Measurements from ENCODE around the gene SNU13.
"Not testable (repeated sequence)": the region's sequence is repeated elsewhere in the genome, so short reads cannot be mapped to it uniquely, and the experiment has no call there.

Gene SNU13

DNA sequence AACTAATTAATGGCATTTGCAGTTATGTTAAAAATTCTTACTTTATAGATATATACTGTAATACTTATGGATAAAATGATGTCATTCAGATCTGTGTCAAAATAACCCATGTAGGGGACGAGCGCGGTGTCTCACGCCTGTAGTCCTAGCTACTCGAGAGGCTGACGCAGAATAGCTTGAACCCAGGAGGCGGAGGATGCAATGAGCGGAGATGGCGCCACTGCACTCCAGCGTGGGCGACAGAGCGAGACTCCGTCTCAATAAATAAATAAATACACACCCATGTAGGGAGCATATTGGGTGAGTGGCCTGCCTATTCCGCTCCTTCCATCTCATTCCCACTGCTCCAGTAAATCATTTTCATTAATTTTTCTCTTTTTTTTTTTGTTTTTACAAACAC is 7.1 kb downstream of the SNU13 start:
- DNase-seq (ENCODE audit: low spot score), result no peak

DNA sequence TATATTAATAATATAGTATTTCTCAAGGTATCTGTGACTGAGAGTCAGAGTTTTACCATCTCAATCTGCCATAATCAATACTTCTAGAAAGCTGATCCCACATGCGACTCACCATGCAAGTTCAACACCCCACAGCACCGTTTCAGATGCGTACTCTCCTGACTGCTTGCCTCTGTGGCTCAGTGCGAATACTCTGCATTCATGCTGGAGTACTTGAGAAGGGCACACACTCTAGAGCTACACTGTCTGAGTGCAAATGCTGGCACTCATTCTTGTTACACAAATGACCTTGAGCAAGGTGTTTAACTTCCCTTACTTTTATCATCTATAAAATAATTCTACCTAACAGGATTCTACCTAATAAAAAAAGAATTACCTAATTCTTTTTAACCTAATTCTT is 12.5 kb downstream of the SNU13 start:
- DNase-seq (ENCODE audit: low spot score), result no peak

- no peak for DNase-seq (ENCODE audit: low spot score)
These were observed 13.8 kb downstream of the SNU13 start for GRCh38 chr22:41674846-41675340.

- no peak for DNase-seq (ENCODE audit: low spot score)
These were observed 15.7 kb downstream of the SNU13 start for GRCh38 chr22:41672780-41673509.

DNA sequence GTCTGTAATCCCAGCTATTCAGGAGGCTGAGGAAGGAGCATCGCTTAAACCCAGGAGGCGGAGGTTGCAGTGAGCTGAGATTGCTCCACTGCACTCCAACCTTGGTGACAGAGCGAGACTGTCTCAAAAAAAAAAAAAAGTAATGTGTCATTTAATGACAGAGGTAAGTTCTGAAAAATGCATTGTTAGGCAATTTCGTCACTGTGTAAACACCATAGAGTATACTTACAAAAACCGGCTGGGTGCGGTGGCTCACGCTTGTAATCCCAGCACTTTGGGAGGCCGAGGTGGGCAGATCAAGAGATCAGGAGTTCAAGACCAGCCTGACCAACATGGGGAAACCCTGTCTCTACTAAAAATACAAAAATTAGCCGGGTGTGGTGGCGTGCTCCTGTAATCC is 16.6 kb downstream of the SNU13 start:
- not testable (repeated sequence) for DNase-seq (ENCODE audit: low spot score)

GRCh38 chr22:41668971-41669911 is 19.4 kb downstream of the SNU13 start:
- no peak for DNase-seq (ENCODE audit: low spot score)

DNA sequence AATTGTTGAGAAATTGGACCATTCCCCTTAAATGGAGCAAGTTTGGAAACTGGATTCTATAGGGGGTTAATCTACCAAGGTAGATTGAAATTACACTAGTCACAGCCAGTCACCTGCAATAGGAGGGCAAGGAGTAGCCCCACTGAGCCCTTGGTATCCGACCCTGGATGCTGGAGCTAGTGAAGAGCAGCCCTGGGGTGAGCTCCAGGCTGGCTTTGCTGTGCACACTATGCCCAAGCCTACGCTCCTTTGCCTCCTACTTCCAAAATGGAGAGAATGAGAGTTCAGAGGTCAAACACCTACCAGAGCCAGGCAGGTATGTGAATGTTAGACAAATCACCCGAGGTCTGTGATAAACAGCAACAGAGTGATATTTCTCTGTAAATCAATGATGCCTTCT is 23.7 kb downstream of the SNU13 start:
- DNase-seq (ENCODE audit: low spot score), result no peak

- no peak for DNase-seq (ENCODE audit: low spot score)
These were observed 24.2 kb downstream of the SNU13 start for GRCh38 chr22:41664490-41664889.

GRCh38 chr22:41663594-41663993 is 25.1 kb downstream of the SNU13 start:
- not testable (repeated sequence) for DNase-seq (ENCODE audit: low spot score)

DNA sequence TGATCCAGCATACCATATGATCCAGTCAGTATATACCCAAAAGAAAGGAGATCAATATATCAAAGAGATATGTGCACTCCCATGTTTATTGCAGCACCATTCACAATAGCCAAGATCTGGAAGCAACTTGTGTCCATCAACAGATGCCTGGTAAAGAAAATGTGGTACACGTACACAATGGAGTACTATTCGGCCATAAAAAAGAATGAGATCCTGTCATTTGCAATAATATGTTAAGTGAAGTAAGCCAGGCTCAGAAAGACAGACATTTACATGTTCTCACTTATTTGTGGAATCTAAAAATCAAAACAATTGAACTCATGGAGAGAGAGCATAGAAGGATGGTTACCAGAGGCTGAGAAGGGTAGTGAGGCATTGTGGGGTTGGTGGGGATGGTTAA is 27.0 kb downstream of the SNU13 start:
- no peak for DNase-seq (ENCODE audit: low spot score)

- DNase-seq (ENCODE audit: low spot score), result no peak
These were observed 27.6 kb downstream of the SNU13 start for GRCh38 chr22:41661088-41661487.

- no peak for DNase-seq (ENCODE audit: low spot score)
These were observed 28.3 kb downstream of the SNU13 start for GRCh38 chr22:41660416-41660815.

GRCh38 chr22:41659941-41660340 is 28.7 kb downstream of the SNU13 start:
- DNase-seq (ENCODE audit: low spot score), result no peak

DNA sequence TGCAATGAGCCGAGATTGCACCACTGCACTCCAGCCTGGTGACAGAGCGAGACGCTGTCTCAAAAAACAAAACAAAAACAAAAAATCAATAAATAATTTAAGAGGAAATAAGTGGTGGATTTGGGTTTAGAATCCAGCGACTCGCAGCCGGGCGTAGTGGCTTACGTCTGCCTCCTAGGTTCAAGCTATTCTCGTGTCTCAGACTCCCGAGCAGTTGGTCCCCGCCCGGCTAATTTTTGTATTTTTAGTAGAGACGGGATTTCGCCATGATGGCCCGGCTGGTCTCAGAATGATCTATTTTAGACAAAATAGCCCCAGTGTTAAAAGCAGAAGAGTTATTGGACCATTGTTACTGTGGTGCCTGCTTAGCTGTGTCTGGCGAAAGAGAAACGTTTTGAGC is 29.8 kb downstream of the SNU13 start:
- no peak for DNase-seq (ENCODE audit: low spot score)

GRCh38 chr22:41657709-41658108 is 31.0 kb downstream of the SNU13 start:
- no peak for DNase-seq (ENCODE audit: low spot score)

DNA sequence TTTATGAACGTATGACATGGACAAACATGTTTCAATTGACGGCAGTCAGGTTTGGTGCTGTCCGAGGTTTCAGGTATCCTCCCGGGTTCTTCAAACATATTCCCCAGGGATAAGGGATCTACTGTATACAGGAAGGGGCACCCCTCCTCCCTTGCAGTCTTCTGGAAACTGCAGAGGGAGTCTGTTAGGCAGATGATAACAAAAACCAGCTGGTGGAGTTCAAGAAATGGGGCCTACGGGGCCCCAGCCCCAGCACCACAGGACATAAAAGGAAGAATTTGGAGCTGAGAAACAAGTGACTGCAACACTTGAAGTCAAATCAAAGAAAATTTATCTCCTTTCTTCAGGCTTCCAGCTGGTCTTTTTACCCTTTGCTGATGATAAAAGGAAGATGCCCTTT is 32.1 kb downstream of the SNU13 start:
- DNase-seq (ENCODE audit: low spot score), result no peak

GRCh38 chr22:41654322-41654721 is 34.3 kb downstream of the SNU13 start:
- DNase-seq (ENCODE audit: low spot score), result no peak

DNA sequence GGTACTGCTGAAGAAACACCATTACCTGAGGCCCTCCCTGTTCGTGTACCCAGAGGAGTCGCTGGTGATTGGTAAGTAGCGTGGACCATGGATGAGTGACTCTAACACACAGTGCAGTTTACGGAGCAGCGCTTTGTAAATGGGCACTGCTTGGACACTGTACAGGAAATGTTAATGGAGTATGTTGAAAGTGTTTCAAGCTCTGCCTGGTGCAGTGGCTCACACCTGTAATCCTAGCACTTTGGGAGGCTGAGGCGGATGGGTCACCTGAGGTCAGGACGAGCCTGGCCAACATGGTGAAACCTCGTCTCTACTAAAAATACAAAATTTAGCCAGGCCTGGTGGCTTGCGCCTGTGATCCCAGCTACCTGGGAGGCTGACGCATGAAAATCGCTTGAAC is 37.8 kb downstream of the SNU13 start:
- DNase-seq (ENCODE audit: low spot score), result no peak

DNA sequence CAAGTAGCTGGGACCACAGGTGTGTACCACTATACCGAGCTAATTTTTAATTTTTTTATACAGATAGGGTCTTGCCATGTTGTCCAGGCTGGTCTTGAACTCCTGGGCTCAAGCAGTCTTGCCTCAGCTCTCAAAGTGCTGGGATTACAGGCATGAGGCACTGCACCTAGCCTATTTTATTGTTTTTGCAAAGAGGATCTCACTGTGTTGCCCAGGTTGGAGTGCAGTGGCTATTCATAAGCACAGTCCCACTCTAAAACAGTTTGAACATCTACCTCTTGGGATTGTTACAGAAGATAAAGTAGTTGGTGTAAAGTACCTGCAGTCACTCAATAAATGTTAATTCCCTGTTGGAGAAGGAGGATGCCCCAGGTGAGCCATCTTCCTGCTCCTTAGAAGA is 38.4 kb downstream of the SNU13 start:
- no peak for DNase-seq (ENCODE audit: low spot score)

DNA sequence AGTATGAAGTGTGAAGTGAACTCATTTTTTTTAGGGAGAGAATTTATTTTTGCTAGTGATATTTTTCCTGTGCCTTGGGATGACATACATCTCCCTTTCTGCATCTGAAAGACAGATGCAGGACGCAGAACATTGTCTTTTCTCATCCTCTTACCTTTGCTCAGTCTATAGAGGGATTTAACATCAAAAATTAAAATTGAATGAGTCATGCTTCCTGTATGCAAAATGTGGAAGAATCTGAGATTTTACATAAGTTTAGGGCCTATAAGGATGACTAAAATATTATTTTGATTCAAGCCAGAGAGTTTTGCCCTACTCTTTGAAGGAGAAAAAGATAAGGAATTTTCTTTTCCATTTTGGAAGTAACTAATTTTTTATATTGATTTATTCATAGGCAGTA is 40.2 kb downstream of the SNU13 start:
- no peak for DNase-seq (ENCODE audit: low spot score)

- DNase-seq (ENCODE audit: low spot score), result no peak
These were observed 40.9 kb downstream of the SNU13 start for GRCh38 chr22:41647771-41648170.

GRCh38 chr22:41642331-41643110 is 46.1 kb downstream of the SNU13 start:
- DNase-seq (ENCODE audit: low spot score), result no peak
